ENCODE data around the gene VPS37B.

DNA sequence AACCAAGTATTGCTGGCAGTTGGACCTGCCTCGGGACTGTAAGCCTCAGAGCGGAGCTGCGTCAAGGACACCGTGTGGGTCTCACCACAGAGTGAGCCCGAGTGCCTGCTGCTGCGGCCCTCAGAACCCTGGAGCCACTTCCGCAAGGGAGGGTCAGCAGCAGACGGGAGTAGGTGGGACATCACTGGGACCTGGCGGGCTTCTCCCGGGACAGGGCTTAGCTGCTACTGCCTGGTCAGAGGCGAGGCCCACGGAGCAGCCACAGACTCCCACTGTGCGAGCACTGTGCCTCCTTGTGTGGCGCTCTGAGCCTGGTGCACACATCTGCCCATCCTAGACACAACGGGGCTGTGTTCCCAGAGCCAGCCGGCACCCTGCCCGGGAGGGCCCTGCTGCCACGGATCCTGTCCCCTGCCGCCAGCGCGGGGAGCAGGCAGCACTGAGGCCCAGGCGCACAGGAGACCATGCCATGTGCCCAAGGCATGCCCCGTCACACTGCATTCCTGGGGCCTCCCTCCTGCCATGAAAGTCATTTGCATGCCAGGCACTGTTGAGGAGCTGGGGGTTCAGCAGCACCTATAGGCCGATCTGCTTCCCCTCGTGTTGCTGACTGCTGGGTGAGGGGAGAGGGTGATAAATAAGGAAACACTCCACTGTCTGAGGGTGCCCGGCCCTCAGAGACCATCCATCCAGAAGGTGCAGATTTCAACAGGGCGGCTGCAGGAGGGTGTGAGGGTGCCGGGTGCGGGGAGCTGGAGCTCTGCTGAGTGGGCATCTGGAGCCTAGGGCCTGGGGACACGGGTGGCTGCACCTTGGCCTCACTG lies 50.7 kb downstream of the VPS37B start:
- TF ChIP-seq, protein P1, sequence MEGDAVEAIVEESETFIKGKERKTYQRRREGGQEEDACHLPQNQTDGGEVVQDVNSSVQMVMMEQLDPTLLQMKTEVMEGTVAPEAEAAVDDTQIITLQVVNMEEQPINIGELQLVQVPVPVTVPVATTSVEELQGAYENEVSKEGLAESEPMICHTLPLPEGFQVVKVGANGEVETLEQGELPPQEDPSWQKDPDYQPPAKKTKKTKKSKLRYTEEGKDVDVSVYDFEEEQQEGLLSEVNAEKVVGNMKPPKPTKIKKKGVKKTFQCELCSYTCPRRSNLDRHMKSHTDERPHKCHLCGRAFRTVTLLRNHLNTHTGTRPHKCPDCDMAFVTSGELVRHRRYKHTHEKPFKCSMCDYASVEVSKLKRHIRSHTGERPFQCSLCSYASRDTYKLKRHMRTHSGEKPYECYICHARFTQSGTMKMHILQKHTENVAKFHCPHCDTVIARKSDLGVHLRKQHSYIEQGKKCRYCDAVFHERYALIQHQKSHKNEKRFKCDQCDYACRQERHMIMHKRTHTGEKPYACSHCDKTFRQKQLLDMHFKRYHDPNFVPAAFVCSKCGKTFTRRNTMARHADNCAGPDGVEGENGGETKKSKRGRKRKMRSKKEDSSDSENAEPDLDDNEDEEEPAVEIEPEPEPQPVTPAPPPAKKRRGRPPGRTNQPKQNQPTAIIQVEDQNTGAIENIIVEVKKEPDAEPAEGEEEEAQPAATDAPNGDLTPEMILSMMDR (IDR thresholded peaks at IDR 0.05 in 4 of 5, conservative IDR thresholded peaks at IDR 0.05 in 1 of 5) = no peak
- no peak for TF ChIP-seq POLR2A (IDR thresholded peaks at IDR 0.05)
